ENCODE data around the gene SLC28A3.

The SLC28A3 gene

DNA sequence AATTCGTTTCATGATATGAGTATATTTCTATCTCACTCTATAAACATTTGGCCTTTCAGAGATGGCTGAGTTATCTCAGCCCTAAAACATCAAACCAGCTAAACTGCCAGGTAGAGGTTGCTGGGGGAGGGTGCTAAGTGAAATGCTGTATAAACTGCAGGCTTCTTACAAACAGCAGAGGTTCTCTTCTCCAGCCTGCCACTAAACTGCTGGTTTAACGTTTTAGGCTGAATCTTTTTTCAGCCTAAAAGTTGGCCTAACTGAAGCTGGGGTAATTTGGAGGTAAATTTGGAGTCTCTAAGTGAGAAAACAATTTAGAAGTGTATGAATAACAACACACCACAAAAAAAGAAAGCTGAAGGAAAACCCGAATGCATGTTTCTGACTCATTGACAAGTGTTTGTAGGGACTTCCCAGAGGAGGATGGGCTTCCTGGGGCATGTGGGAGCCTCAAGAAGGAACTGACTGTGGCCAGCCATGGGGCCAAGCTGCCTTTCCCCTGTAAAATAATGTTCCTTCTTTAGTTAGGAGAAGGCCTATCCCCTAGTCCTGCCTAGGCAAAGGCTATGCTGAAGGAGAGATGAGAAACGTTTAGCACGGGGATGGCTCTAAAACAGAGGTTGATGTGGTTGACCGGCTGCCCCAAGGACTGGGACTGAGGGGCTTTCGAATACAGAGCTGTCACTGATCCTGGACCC, 44.3 kb downstream of the SLC28A3 start:
- Histone ChIP-seq H3K27me3 (ENCODE audit: low read depth, low read length) (no peaks in the 10 kb centered on the region), H3K27ac (ENCODE audit: low read length) (no peak overlapping the region), H3K4me1 (ENCODE audit: control insufficient read depth in 1 of 2, insufficient read depth in 2 of 2, low read length in 2 of 2) (no peaks in the 10 kb centered on the region), H3K4me3 (ENCODE audit: low read depth in 1 of 2, low read length in 2 of 2) (no peak overlapping the region), H3K36me3 (ENCODE audit: control insufficient read depth in 1 of 2, insufficient read depth in 2 of 2, low read length in 2 of 2) (no peaks in the 10 kb centered on the region), H3K9me3 (ENCODE audit: control insufficient read depth in 1 of 2, low read length in 2 of 2) (no peaks in the 10 kb centered on the region)

DNA sequence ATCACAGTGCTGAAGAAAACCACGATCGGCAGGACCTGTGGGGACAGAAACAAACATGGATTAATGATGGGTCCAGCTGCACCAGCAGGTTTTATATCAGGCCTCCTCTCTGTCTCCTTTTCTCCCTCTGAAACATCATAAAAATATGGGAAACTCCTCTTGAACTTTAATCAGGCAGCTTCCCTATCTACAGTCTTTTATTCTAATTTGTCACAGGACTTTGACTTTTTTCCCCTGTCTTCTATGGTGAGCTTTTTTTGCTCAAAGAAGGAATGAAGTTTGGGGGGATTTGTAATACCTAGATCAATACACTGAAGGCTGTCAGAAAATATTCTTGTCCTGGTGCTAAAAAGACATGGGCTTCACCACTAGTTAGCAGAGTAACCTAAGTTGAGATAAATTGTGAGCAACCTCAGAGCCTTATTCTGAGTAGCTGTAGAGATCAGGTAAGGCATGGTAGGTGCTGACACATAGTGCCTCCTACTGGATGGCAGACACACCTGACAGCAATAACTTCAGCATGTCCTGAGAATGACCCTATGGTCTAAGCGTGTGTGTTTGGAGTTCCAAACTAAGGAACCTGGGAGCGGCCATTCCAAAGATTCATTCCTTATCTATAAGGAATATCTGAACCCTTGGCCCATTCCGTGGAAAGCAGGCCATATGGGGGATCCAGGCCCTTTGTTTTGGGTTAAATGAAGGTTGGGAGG, 46.2 kb downstream of the SLC28A3 start:
- no peaks in the 10 kb centered on the region for H3K27me3 ChIP-seq (ENCODE audit: low read depth, low read length)
- H3K36me3 ChIP-seq (ENCODE audit: control insufficient read depth in 1 of 2, insufficient read depth in 2 of 2, low read length in 2 of 2): no peaks in the 10 kb centered on the region
- H3K4me3 ChIP-seq (ENCODE audit: low read depth in 1 of 2, low read length in 2 of 2): no peak overlapping the region
- H3K4me1 ChIP-seq (ENCODE audit: control insufficient read depth in 1 of 2, insufficient read depth in 2 of 2, low read length in 2 of 2): no peaks in the 10 kb centered on the region
- no peaks in the 10 kb centered on the region for H3K9me3 ChIP-seq (ENCODE audit: control insufficient read depth in 1 of 2, low read length in 2 of 2)
- H3K27ac ChIP-seq (ENCODE audit: low read length): no peak overlapping the region

- no peaks in the 10 kb centered on the region for H3K36me3 ChIP-seq (ENCODE audit: control insufficient read depth in 1 of 2, insufficient read depth in 2 of 2, low read length in 2 of 2)
- no peaks in the 10 kb centered on the region for H3K27me3 ChIP-seq (ENCODE audit: low read depth, low read length)
- no peak overlapping the region for H3K4me3 ChIP-seq (ENCODE audit: low read depth in 1 of 2, low read length in 2 of 2)
- no peaks in the 10 kb centered on the region for H3K4me1 ChIP-seq (ENCODE audit: control insufficient read depth in 1 of 2, insufficient read depth in 2 of 2, low read length in 2 of 2)
- no peaks in the 10 kb centered on the region for H3K9me3 ChIP-seq (ENCODE audit: control insufficient read depth in 1 of 2, low read length in 2 of 2)
- H3K27ac ChIP-seq (ENCODE audit: low read length): no peak overlapping the region
These were observed 47.4 kb downstream of the SLC28A3 start for GRCh38 chr9:84293001-84293798.

DNA sequence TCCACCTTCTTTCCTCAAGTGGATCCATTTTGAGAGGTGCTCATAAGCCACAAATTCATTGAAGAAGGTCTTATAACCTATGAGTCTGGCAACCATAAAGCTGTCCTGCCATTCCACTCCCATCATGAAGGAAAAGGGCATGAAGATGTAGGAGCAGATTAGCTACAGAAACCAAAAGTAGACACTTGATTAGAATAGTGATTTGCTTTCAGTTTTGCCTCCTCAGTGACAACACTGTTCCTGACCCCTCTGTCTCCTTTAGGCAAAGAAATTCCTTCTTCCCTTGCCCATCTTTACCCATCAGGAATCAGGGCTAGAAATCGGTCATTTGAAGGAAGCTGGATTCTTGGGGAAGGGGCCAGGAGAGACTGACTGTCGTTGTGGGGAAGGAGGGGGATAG, 55.2 kb downstream of the SLC28A3 start:
- Histone ChIP-seq H3K27ac (ENCODE audit: low read length) (no peak overlapping the region), H3K4me1 (ENCODE audit: control insufficient read depth in 1 of 2, insufficient read depth in 2 of 2, low read length in 2 of 2) (no peaks in the 10 kb centered on the region), H3K4me3 (ENCODE audit: low read depth in 1 of 2, low read length in 2 of 2) (no peak overlapping the region), H3K27me3 (ENCODE audit: low read depth, low read length) (no peaks in the 10 kb centered on the region), H3K9me3 (ENCODE audit: control insufficient read depth in 1 of 2, low read length in 2 of 2) (no peaks in the 10 kb centered on the region), H3K36me3 (ENCODE audit: control insufficient read depth in 1 of 2, insufficient read depth in 2 of 2, low read length in 2 of 2) (no peaks in the 10 kb centered on the region)

- Histone ChIP-seq H3K27me3 (ENCODE audit: low read depth, low read length) (no peaks in the 10 kb centered on the region), H3K4me3 (ENCODE audit: low read depth in 1 of 2, low read length in 2 of 2) (no peak overlapping the region), H3K27ac (ENCODE audit: low read length) (no peak overlapping the region), H3K36me3 (ENCODE audit: control insufficient read depth in 1 of 2, insufficient read depth in 2 of 2, low read length in 2 of 2) (no peaks in the 10 kb centered on the region), H3K4me1 (ENCODE audit: control insufficient read depth in 1 of 2, insufficient read depth in 2 of 2, low read length in 2 of 2) (no peaks in the 10 kb centered on the region), H3K9me3 (ENCODE audit: control insufficient read depth in 1 of 2, low read length in 2 of 2) (no peaks in the 10 kb centered on the region)
These were observed 56.6 kb downstream of the SLC28A3 start for GRCh38 chr9:84283946-84284345.

- Histone ChIP-seq H3K27ac (ENCODE audit: low read length) (no peak overlapping the region), H3K9me3 (ENCODE audit: control insufficient read depth in 1 of 2, low read length in 2 of 2) (no peaks in the 10 kb centered on the region), H3K4me3 (ENCODE audit: low read depth in 1 of 2, low read length in 2 of 2) (no peak overlapping the region), H3K27me3 (ENCODE audit: low read depth, low read length) (no peaks in the 10 kb centered on the region), H3K36me3 (ENCODE audit: control insufficient read depth in 1 of 2, insufficient read depth in 2 of 2, low read length in 2 of 2) (peaks cover 0 to 4% of the 10 kb centered on the region in 2 donors), H3K4me1 (ENCODE audit: control insufficient read depth in 1 of 2, insufficient read depth in 2 of 2, low read length in 2 of 2) (no peaks in the 10 kb centered on the region)
These were observed 62.4 kb downstream of the SLC28A3 start for GRCh38 chr9:84278130-84278529.

GRCh38 chr9:84277646-84278045, 62.9 kb downstream of the SLC28A3 start:
- Histone ChIP-seq H3K4me3 (ENCODE audit: low read depth in 1 of 2, low read length in 2 of 2) (no peak overlapping the region), H3K27ac (ENCODE audit: low read length) (no peak overlapping the region), H3K36me3 (ENCODE audit: control insufficient read depth in 1 of 2, insufficient read depth in 2 of 2, low read length in 2 of 2) (peaks cover 0 to 4% of the 10 kb centered on the region in 2 donors), H3K27me3 (ENCODE audit: low read depth, low read length) (no peaks in the 10 kb centered on the region), H3K9me3 (ENCODE audit: control insufficient read depth in 1 of 2, low read length in 2 of 2) (no peaks in the 10 kb centered on the region), H3K4me1 (ENCODE audit: control insufficient read depth in 1 of 2, insufficient read depth in 2 of 2, low read length in 2 of 2) (no peaks in the 10 kb centered on the region)

DNA sequence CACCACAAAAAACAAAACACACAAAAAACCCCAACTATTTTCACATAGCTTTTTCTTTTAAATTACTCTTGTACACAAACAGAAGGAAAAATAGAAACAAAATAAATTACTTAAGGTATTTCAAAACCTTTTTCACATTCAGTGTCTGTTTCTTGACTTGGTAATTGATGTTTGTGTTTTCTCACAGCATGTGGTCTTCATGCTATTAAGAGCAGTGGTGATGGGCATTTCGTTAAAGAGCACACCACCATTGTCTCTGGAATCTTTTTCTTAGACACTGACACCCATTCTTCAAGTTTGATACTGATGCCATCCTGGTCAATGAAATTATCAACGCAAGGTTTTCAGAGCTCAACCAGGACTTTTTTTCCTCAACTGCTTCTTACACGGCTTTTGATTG, 63.8 kb downstream of the SLC28A3 start:
- H3K9me3 ChIP-seq (ENCODE audit: control insufficient read depth in 1 of 2, low read length in 2 of 2): no peaks in the 10 kb centered on the region
- H3K4me1 ChIP-seq (ENCODE audit: control insufficient read depth in 1 of 2, insufficient read depth in 2 of 2, low read length in 2 of 2): peaks cover 0 to under 1% of the 10 kb centered on the region in 2 donors
- peaks cover 0 to 4% of the 10 kb centered on the region in 2 donors for H3K36me3 ChIP-seq (ENCODE audit: control insufficient read depth in 1 of 2, insufficient read depth in 2 of 2, low read length in 2 of 2)
- H3K27me3 ChIP-seq (ENCODE audit: low read depth, low read length): no peaks in the 10 kb centered on the region
- no peak overlapping the region for H3K4me3 ChIP-seq (ENCODE audit: low read depth in 1 of 2, low read length in 2 of 2)
- no peak overlapping the region for H3K27ac ChIP-seq (ENCODE audit: low read length)

- Histone ChIP-seq H3K4me3 (ENCODE audit: low read depth in 1 of 2, low read length in 2 of 2) (peak overlapping the region; percentile 43 to 44), H3K27ac (ENCODE audit: low read length) (no peak overlapping the region), H3K36me3 (ENCODE audit: control insufficient read depth in 1 of 2, insufficient read depth in 2 of 2, low read length in 2 of 2) (no peaks in the 10 kb centered on the region), H3K27me3 (ENCODE audit: low read depth, low read length) (no peaks in the 10 kb centered on the region), H3K4me1 (ENCODE audit: control insufficient read depth in 1 of 2, insufficient read depth in 2 of 2, low read length in 2 of 2) (peaks cover 0 to 8% of the 10 kb centered on the region in 2 donors), H3K9me3 (ENCODE audit: control insufficient read depth in 1 of 2, low read length in 2 of 2) (no peaks in the 10 kb centered on the region)
These were observed 68.5 kb downstream of the SLC28A3 start for GRCh38 chr9:84271921-84272556.

DNA sequence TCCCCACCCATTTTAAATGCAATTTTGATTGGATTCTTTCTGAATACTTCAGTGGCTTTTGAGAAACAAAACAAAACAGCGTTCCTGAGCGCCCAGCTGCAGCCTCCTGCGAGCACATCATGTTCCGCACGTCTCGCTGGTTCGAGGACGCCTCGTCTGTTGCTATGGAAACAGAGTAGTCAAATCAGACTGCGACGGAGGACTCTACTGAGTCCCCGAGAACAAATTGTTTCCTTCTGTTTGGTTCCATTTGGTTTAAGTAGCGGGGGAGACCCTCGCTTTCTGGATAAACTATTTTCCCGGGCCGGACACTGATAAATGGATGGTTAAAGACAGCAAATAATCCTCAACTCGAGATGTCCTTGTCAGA, 69.0 kb downstream of the SLC28A3 start:
- Histone ChIP-seq H3K4me1 (ENCODE audit: control insufficient read depth in 1 of 2, insufficient read depth in 2 of 2, low read length in 2 of 2) (peaks cover 0 to 8% of the 10 kb centered on the region in 2 donors), H3K27me3 (ENCODE audit: low read depth, low read length) (no peaks in the 10 kb centered on the region), H3K36me3 (ENCODE audit: control insufficient read depth in 1 of 2, insufficient read depth in 2 of 2, low read length in 2 of 2) (no peaks in the 10 kb centered on the region), H3K4me3 (ENCODE audit: low read depth in 1 of 2, low read length in 2 of 2) (peak overlapping the region; percentile 43 to 44), H3K9me3 (ENCODE audit: control insufficient read depth in 1 of 2, low read length in 2 of 2) (no peaks in the 10 kb centered on the region), H3K27ac (ENCODE audit: low read length) (no peak overlapping the region)
